Fibroblast of lung (primary cell): Measurements from ENCODE around the gene NHERF1.

Experiments used
- EZH2 ChIP-seq: IDR thresholded peaks from 2 replicates; pipeline ENCODE4 v1.5.1; 2012; ENCODE audit warnings: low read length, control low read depth, mild to moderate bottlenecking; ENCODE audit errors: missing control alignments
- TF ChIP-seq, protein P1 (sequence below), 2 donors: IDR thresholded peaks in 1 of 2; conservative IDR thresholded peaks in 1 of 2; 1 replicate in 1 of 2; 2 replicates in 1 of 2; pipeline ENCODE4 v1.5.1; 2011 to 2012; ENCODE audit warnings: low read length in 2 of 2, control low read depth in 1 of 2, inconsistent platforms in 1 of 2, low read depth in 1 of 2, mild to moderate bottlenecking in 1 of 2

DNA sequence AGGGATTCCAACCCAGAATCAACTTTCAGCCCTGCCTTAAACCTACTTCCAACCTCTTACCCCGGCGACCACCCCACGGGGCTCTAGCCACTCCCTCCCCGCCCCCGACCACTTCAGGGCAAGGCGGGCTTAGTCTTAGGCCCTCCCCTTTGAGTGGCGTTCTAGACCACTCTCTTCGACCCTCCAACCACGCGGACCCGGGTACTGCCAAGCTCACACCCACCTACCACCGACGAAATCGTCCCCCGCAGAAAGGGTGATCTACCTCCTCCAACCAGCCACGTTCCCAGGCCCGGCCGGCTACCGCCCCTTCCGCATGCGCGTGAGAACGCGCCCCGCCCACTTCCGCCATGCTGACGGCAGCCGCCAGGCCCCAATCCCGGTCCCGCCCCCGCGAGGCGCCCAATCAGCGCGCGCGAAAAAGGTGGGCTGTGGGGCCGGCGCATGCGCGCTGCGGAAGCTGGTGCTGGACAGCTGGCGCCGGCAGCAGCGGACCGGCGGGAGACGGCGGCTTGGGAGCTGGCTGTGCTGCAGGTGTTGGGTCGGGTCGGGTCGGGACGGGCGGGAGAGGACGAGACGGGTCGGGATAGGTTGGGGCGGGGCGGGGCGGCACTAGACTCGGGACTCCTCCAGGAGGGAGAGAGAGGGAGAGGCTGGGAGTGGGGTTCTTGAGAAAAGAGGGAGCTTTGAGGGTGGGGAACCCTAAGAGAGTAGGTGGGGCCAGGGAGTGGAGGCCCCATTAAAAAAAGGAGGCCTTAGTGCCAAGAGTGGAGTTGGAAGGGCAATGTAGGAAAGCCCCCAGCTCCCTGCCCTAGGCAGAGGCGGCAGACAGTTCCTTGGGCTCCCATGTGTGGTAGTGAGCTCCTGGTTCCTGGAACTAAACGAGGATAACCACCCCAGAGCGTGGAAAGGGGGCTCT lies 27.9 kb downstream of the NHERF1 start, which contains the start of gene NAT9:
- TF ChIP-seq, protein P1, sequence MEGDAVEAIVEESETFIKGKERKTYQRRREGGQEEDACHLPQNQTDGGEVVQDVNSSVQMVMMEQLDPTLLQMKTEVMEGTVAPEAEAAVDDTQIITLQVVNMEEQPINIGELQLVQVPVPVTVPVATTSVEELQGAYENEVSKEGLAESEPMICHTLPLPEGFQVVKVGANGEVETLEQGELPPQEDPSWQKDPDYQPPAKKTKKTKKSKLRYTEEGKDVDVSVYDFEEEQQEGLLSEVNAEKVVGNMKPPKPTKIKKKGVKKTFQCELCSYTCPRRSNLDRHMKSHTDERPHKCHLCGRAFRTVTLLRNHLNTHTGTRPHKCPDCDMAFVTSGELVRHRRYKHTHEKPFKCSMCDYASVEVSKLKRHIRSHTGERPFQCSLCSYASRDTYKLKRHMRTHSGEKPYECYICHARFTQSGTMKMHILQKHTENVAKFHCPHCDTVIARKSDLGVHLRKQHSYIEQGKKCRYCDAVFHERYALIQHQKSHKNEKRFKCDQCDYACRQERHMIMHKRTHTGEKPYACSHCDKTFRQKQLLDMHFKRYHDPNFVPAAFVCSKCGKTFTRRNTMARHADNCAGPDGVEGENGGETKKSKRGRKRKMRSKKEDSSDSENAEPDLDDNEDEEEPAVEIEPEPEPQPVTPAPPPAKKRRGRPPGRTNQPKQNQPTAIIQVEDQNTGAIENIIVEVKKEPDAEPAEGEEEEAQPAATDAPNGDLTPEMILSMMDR (conservative IDR thresholded peaks at IDR 0.05 in 1 of 2, IDR thresholded peaks at IDR 0.05 in 1 of 2; ENCODE audit: low read depth in 1 of 2, low read length in 2 of 2): no peak
- no peak for TF ChIP-seq EZH2
